ENCODE results near the gene SMARCD3. TPM values are rescaled to one million over a fixed set of nuclear protein-coding genes. Genes with fewer than 3 reads are reported as not detected.

The SMARCD3 gene
- total and polyA plus RNA-seq, 2 of the 4 experiments (the other 2 are of a cell fraction): 37.5 to 48.5 TPM

GRCh38 chr7:151241755-151242096, 6.8 kb downstream of the SMARCD3 start:
- Histone ChIP-seq H3K14ac (replicated peaks; ENCODE audit: low read depth, low read length) (no peak overlapping the region), H3K9me1 (ENCODE audit: insufficient read depth, low read length) (no peaks in the 10 kb centered on the region), H3K79me1 (ENCODE audit: low read depth in 1 of 2, low read length in 2 of 2) (peaks cover 8 to 86% of the 10 kb centered on the region in 2 experiments), H3K4ac (ENCODE audit: low read depth, low read length) (no peak overlapping the region), H2BK15ac (ENCODE audit: low read depth, low read length) (no peak overlapping the region), H3K4me1 (ENCODE audit: control insufficient read depth, insufficient read depth, low read length) (peaks cover 15% of the 10 kb centered on the region; the same call in 1 of the 2 replicates), H3K27me3 (ENCODE audit: control insufficient read depth, insufficient read depth, low read length) (no peaks in the 10 kb centered on the region), H3K23ac (ENCODE audit: low read depth, low read length) (no peak overlapping the region), H2AK5ac (ENCODE audit: low read depth, low read length) (no peak overlapping the region), H3K18ac (ENCODE audit: low read depth, low read length) (no peak overlapping the region), H3K9ac (ENCODE audit: low read depth, low read length) (no peak overlapping the region), H3K36me3 (ENCODE audit: control insufficient read depth, insufficient read depth, low read length) (peaks cover 60% of the 10 kb centered on the region), H4K91ac (ENCODE audit: insufficient read depth, low read depth, low read length) (no peak overlapping the region), H2BK120ac (ENCODE audit: low read depth, low read length) (no peak overlapping the region), H2AK9ac (replicated peaks; ENCODE audit: low read depth, low read length, poor library complexity) (no peak overlapping the region), H4K20me1 (ENCODE audit: insufficient read depth, low read length) (peaks cover 58% of the 10 kb centered on the region), H4K5ac (ENCODE audit: low read depth, low read length) (no peak overlapping the region), H2BK20ac (ENCODE audit: low read depth, low read length) (no peak overlapping the region), H2BK5ac (ENCODE audit: low read depth, low read length, poor library complexity, severe bottlenecking) (no peak overlapping the region), H3K27ac (ENCODE audit: insufficient read depth, low read length) (no peak overlapping the region), H3K4me3 (ENCODE audit: insufficient read depth, low read depth, low read length) (no peak overlapping the region), H3K56ac (ENCODE audit: extremely low read depth, insufficient read depth, low read length) (no peak overlapping the region), H4K8ac (ENCODE audit: low read depth in 2 of 2, low read length in 2 of 2) (no peak overlapping the region), H3K4me2 (ENCODE audit: low read depth, low read length) (no peak overlapping the region), H3K9me3 (ENCODE audit: control insufficient read depth, insufficient read depth, low read length) (no peaks in the 10 kb centered on the region), H2AFZ (replicated peaks; ENCODE audit: low read length, poor library complexity) (no peak overlapping the region)
- intact Hi-C loops (cut with micrococcal nuclease) (no loop called here), in situ Hi-C loops (cut with MboI; ENCODE audit: low sequenced_read_pairs) (no loop called here), dilution Hi-C loops (cut with HindIII; ENCODE audit: low sequenced_read_pairs, unreplicated experiment) (no loop called here)
- BruUV-seq (replicated peaks): no TSS peak
- 95% methylated on average over 7 of the region's 9 CpGs; no CpG with 5 or more reads in 1 of the 2 experiments for WGBS, 2 experiments (ENCODE audit: extremely low coverage in 2 of 2, insufficient read length in 1 of 2)
- ATAC-seq (ENCODE audit: low read depth) (no peak), DNase-seq (no peak)
- TF ChIP-seq SMC3 (IDR thresholded peaks at IDR 0.05; ENCODE audit: low read depth, low read length) (no peak), RFX5 (IDR thresholded peaks at IDR 0.05; ENCODE audit: low read depth, low read length) (no peak), CHD1 (IDR thresholded peaks at IDR 0.05; ENCODE audit: low read depth, low read length) (no peak), POLR2A (IDR thresholded peaks at IDR 0.05; ENCODE audit: low read depth, low read length) (no peak), RCOR1 (IDR thresholded peaks at IDR 0.05; ENCODE audit: insufficient replicate concordance, low read length) (no peak), ELK1 (IDR thresholded peaks at IDR 0.05; ENCODE audit: borderline replicate concordance, low read depth, low read length) (no peak), USF2 (IDR thresholded peaks at IDR 0.05; ENCODE audit: low read depth, low read length) (no peak), RAD21 (IDR thresholded peaks at IDR 0.05; ENCODE audit: low read length) (no peak), CEBPB (IDR thresholded peaks at IDR 0.05; ENCODE audit: low read depth, low read length) (no peak), MAFK (IDR thresholded peaks at IDR 0.05; ENCODE audit: low read depth, low read length) (no peak), MXI1 (IDR thresholded peaks at IDR 0.05; ENCODE audit: borderline replicate concordance, low read depth, low read length) (no peak)
- ChIA-PET POLR2A (ENCODE audit: unreplicated experiment) (no interaction called here), CTCF (no interaction called here)
